ENCODE measurements around the gene CYP3A7.
"Not testable (repeated sequence)": the region's sequence is repeated elsewhere in the genome, so short reads cannot be mapped to it uniquely, and the experiment has no call there.

CYP3A7 gene

DNA sequence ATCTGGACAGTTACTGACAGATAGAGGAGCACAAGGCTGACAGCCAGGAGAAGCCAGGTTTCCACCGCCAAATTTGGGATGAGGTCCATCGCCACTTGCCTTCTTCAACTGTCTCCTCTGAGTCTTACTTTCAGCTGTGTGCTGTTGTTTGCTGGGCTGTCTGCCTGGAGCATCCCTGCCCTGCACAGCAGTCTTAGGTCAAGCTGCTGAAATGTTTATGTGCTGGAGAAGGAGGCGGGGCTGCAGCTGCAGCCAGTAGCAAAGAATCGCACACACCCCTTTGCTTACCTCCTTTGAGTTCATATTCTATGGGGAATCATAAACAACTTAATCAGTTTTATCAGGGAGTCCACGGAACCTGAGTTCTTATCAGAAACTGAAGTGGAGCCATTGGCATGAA, 35.0 kb downstream of the CYP3A7 start:
- no peak for DNase-seq (ENCODE audit: low spot score)

- DNase-seq (ENCODE audit: low spot score): not testable (repeated sequence)
Observed at GRCh38 chr7:99698867-99699730, 35.9 kb downstream of the CYP3A7 start.

GRCh38 chr7:99694912-99695304, 40.1 kb downstream of the CYP3A7 start:
- DNase-seq (ENCODE audit: low spot score): no peak

GRCh38 chr7:99694201-99694911, 40.6 kb downstream of the CYP3A7 start:
- no peak for DNase-seq (ENCODE audit: low spot score)

GRCh38 chr7:99693427-99694200, 41.4 kb downstream of the CYP3A7 start:
- DNase-seq (ENCODE audit: low spot score): no peak

- DNase-seq (ENCODE audit: low spot score): no peak
Observed at GRCh38 chr7:99693100-99693426, 41.9 kb downstream of the CYP3A7 start.

GRCh38 chr7:99692563-99692962, 42.4 kb downstream of the CYP3A7 start:
- DNase-seq (ENCODE audit: low spot score): not testable (repeated sequence)

DNA sequence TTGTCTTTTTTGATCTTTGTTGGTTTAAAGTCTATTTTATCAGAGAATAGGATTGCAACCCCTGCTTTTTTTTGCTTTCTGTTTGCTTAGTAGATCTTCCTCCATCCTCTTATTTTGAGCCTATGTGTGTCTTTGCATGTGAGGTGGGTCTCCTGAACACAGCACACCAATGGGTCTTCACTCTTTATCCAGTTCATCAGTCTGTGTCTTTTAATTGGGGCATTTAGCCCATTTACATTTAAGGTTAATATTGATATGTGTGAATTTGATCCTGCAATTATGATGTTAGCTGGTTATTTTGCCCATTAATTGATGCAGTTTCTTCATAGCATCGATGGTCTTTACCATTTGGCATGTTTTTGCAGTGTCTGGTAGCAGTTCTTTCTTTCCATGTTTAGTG, 43.3 kb downstream of the CYP3A7 start:
- DNase-seq (ENCODE audit: low spot score): not testable (repeated sequence)

DNA sequence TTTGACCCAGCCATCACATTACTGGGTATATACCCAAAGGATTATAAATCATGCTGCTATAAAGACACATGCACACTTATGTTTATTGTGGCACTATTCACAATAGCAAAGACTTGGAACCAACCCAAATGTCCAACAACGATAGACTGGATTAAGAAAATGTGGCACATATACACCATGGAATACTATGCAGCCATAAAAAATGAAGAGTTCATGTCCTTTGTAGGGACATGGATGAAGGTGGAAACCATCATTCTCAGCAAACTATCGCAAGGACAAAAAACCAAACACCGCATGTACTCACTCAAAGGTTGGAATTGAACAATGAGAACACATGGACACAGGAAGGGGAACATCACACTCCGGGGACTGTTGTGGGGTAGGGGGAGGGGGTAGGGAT, 44.1 kb downstream of the CYP3A7 start:
- not testable (repeated sequence) for DNase-seq (ENCODE audit: low spot score)

DNA sequence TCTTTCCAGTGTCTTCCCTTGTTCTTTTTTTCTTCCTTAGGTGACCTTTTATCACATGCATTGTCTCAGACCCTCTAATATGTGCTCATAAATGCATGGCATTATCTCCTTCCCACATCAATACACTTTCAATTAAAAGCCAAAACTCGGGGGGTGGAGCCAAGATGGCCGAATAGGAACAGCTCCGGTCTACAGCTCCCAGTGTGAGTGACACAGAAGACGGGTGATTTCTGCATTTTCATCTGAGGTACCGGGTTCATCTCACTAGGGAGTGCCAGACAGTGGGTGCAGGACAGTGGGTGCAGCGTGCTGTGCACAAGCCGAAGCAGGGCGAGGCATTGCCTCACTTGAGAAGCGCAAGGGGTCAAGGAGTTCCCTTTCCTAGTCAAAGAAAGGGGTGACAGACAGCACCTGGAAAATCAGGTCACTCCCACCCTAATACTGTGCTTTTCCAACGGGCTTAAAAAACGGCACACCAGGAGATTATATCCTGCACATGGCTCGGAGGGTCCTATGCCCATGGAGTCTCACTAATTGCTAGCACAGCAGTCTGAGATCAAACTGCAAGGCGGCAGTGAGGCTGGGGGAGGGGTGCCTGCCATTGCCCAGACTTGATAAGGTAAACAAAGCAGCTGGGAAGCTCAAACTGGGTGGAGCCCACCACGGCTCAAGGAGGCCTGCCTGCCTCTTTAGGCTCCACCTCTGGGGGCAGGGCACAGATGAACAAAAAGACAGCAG, 49.0 kb downstream of the CYP3A7 start:
- DNase-seq (ENCODE audit: low spot score): not testable (repeated sequence)

- DNase-seq (ENCODE audit: low spot score): no peak
Observed at GRCh38 chr7:99685129-99685758, 49.8 kb downstream of the CYP3A7 start.

DNA sequence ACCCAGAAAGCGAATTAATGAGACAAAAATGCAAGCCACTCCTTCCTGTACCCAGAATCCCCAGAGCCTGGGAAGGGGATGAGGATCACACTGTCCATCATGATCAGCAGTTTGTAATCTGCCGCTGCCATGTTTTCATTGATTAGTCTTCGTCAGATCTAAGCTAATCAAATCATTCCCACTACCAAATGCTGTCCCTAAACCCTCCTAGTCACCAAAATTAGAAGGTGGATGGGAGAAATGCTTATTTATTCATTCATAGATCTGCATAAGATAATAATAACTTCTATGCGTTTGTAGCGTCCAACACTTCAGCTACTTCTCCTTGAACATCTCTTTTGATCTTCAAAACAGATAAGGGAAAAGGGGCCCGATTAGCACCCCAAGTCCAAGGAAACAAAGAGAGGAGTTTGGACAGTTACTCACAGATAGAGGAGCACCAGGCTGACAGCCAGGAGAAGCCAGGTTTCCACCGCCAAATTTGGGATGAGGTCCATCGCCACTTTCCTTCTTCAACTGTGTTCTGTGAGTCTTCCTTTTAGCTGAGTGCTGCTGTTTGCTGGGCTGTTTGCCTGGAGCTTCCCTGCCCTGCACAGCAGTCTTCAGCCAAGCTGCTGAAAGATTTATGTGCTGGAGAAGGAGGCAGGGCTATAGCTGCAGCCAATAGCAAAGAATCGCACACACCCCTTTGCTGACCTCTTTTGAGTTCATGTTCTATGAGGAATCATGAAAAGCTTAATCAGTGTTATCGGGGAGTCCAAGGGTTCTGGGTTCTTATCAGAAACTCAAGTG, 55.4 kb downstream of the CYP3A7 start, which contains the start of gene CYP3A5:
Gene CYP3A5, minus strand, starts transcription at position 597 of the 792 bp plus-strand sequence. Its CDS starts 100 bp downstream, at position 497.
- peak; percentile 40 for DNase-seq (ENCODE audit: low spot score)

GRCh38 chr7:99679032-99679399, 56.0 kb downstream of the CYP3A7 start:
- peak; percentile 16 for DNase-seq (ENCODE audit: low spot score)

DNA sequence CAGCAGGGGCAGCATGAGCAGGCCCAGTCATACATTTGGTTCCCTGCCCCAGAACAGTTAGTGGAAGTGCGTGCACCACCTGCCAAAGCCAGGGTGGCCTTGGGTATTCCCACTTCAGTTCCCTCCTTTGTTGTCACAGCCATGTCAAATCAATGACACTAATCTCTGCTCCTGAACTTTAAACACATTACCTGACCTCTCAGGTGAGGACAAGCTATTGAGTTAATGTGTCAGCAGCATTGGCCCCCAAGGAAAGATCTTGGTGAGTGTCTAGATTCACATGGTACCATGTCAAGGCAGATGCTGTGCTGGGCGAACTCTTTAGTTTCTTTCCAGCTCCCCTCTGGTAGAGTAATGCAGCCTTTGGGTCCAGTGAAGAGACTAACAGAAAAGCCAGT, 57.3 kb downstream of the CYP3A7 start:
- no peak for DNase-seq (ENCODE audit: low spot score)

DNA sequence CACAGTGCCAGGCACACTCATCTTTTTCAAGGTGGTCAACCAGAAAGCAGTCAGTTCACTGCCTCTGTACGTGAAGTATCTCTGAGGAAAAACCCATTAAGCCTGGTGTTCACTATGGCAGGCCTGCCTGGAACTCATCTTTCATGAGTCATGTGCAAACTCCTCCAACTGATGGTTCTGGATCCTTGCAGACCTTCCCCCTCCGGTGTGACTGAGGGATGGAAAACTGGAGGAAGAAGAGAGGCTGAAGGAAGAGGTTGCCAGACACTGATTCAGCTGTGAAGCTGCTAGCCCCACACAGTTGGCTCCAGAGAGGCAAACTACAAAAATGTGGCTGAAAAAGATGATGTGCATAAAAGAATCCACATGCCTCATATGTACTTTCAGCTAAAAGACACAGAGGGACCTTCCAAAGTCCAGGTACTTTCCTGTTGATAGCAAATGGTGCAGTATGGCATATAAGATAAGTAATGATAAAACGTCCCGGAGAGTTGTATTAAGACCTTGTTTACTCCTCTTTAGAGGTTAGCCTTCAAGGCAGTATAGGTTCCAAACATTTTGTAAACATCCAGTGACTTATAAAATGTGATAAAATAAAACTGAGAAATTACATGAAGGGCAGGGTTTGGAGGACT, 57.9 kb downstream of the CYP3A7 start:
- DNase-seq (ENCODE audit: low spot score): no peak

GRCh38 chr7:99674995-99675742, 59.8 kb downstream of the CYP3A7 start:
- DNase-seq (ENCODE audit: low spot score): no peak

GRCh38 chr7:99672573-99672972, 62.4 kb downstream of the CYP3A7 start:
- DNase-seq (ENCODE audit: low spot score): no peak

DNA sequence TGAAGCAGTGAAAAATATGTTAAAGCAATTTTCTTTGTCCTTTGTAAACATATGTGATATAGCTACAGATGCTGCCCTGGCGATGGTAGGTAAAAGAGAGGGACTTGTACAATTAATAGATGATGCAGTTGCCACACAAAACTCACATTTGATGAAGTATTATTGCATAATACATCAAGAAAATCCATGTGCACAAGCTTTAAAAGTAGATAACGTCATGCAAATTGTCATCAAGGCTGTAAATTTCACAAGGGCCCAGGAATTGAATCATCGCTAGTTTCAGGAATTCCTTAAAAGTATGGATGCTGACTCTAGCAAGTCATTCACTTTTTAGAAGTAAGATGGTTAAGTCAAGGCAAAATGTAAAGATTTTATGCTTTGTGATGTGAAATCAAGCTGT, 65.2 kb downstream of the CYP3A7 start:
- DNase-seq (ENCODE audit: low spot score): no peak

DNA sequence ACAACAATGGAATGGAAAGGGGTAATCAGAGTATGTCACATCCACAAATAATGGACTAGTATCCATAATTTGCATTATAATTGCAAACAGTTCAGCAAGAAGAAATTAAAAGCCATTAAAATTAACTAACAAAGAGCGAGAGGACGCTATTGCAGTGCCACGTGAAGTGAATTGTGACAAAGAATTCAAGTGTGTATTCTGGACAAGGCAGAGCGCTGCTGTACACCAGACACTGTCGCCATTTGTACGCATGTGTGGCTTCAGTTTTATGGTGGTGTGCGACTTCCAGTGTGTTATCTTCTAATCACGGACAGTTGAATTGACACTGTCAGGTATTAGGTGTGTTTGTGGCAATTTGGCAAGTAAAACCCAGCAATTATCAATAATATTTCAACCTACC, 66.5 kb downstream of the CYP3A7 start:
- no peak for DNase-seq (ENCODE audit: low spot score)
